ENCODE data around the gene TRAPPC10. TPM values are rescaled to one million over a fixed set of nuclear protein-coding genes. Genes with fewer than 3 reads are reported as not detected.

TRAPPC10 gene
- total and polyA plus RNA-seq, 2 of the 8 experiments (the other 6 are each of a cell fraction or from before 2014, with no cell fraction given) = 18.5 to 29.8 TPM

DNA sequence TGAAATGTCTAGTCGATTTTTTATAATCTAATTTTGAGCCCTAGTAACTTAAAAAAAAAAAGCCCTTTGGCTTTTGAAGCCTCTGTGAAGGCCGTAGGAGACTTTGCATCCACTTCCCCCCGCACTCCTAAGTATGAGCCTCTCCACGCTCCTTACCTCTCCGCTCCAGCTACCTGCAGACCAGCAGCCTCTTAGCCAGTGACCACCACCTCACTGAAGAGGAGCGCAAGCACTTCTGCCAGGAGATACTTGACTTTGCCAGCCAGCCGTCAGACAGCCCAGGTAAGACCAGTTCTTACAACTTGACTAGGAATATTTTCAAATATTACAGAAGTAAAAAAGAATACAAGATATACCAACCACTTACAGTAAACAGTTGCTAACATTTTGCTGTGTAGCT, 67.7 kb downstream of the TRAPPC10 start:
- no peak overlapping the region for H2AK5ac ChIP-seq (ENCODE audit: low read depth, low read length)
- FAIRE-seq (no peak), DNase-seq (ENCODE audit: low read depth in 1 of 2, low spot score in 2 of 2) (no peak)
- no peak overlapping the region for H2BK120ac ChIP-seq (replicated peaks; ENCODE audit: low read depth, low read length)
- no peak overlapping the region for H3K56ac ChIP-seq (replicated peaks; ENCODE audit: insufficient read length, low read depth, low read length)
- no peak overlapping the region for H3K27ac ChIP-seq (ENCODE audit: low read depth, low read length)
- no peak overlapping the region for H4K5ac ChIP-seq (ENCODE audit: insufficient read length, low read depth, low read length)
- ChIA-PET CTCF (ENCODE audit: partially characterized antibody) (interaction anchor here (1.8 kb wide), 1 partner anchor 9 kb away, joined by 6 read pairs; no protein-coding TSS in a partner anchor), POLR2A (ENCODE audit: partially characterized antibody) (no interaction called here)
- H3K79me1 ChIP-seq (ENCODE audit: low read depth, low read length) = peaks cover 6% of the 10 kb centered on the region
- peaks cover 11 to 55% (median 22%) of the 10 kb centered on the region in 4 experiments; a peak in 7 of 8 replicates for H3K36me3 ChIP-seq (ENCODE audit: control insufficient read depth in 2 of 4, insufficient read depth in 4 of 4, low read length in 3 of 4)
- H3K23me2 ChIP-seq (ENCODE audit: low read depth, low read length) = no peaks in the 10 kb centered on the region
- H2BK12ac ChIP-seq (ENCODE audit: low read depth, low read length) = no peak overlapping the region
- no peak overlapping the region for H2BK20ac ChIP-seq (ENCODE audit: low read length)
- H3K79me2 ChIP-seq (ENCODE audit: control insufficient read depth in 1 of 2, insufficient read depth in 2 of 2, low read length in 2 of 2) = no peaks in the 10 kb centered on the region
- no peak overlapping the region for H2AFZ ChIP-seq (ENCODE audit: low read length)
- no peaks in the 10 kb centered on the region for H3K9me3 ChIP-seq (ENCODE audit: insufficient read depth in 2 of 2, low read depth in 1 of 2, low read length in 1 of 2)
- H3K4me3 ChIP-seq (ENCODE audit: extremely low read depth in 1 of 4, insufficient read depth in 2 of 4, low read depth in 3 of 4, low read length in 4 of 4) = no peak overlapping the region
- no peak overlapping the region for H2BK15ac ChIP-seq (ENCODE audit: low read length)
- H3K27me3 ChIP-seq (replicated peaks in 1 of 4; ENCODE audit: control insufficient read depth in 3 of 4, extremely low read depth in 1 of 4, insufficient read depth in 3 of 4, low read length in 3 of 4) = no peaks in the 10 kb centered on the region
- H3K9ac ChIP-seq (replicated peaks in 1 of 4; ENCODE audit: extremely low read depth in 1 of 4, low read depth in 3 of 4, low read length in 3 of 4) = no peak overlapping the region
- peaks cover 0 to 7% of the 10 kb centered on the region in 2 experiments for H4K20me1 ChIP-seq (replicated peaks in 1 of 2; ENCODE audit: control insufficient read depth in 1 of 2, insufficient read depth in 2 of 2, low read length in 2 of 2)
- H3K23ac ChIP-seq (ENCODE audit: insufficient read length) = no peak overlapping the region
- H3K18ac ChIP-seq (ENCODE audit: extremely low read depth, low read length) = no peak overlapping the region
- 87% methylated on average over 7 of the region's 7 CpGs; no CpG with 5 or more reads in 1 of the 2 experiments for WGBS, 2 experiments (ENCODE audit: extremely low coverage in 1 of 2, insufficient coverage in 1 of 2, insufficient read length in 1 of 2, insufficient replicate concordance in 2 of 2, low coverage in 1 of 2, low lambda C conversion rate in 2 of 2, missing lambda C conversion rate in 1 of 2)
- H3K4me1 ChIP-seq (replicated peaks in 1 of 4; ENCODE audit: control insufficient read depth in 3 of 4, insufficient read depth in 4 of 4, low read length in 3 of 4) = peaks cover 0 to 4% (median 0%) of the 10 kb centered on the region in 4 experiments; a peak in 2 of 7 replicates
- no peak overlapping the region for H3K14ac ChIP-seq (ENCODE audit: insufficient read length)
- H3K4ac ChIP-seq (replicated peaks; ENCODE audit: insufficient read length, low read depth, low read length) = no peak overlapping the region
- H4K8ac ChIP-seq (ENCODE audit: extremely low read depth, insufficient read depth, low read length) = no peak overlapping the region
- no peak overlapping the region for H2BK5ac ChIP-seq (ENCODE audit: low read depth, low read length)
- H3K4me2 ChIP-seq (ENCODE audit: insufficient read depth in 1 of 2, low read depth in 2 of 2, low read length in 2 of 2) = no peak overlapping the region
- no peak overlapping the region for H4K91ac ChIP-seq (replicated peaks; ENCODE audit: insufficient read length, low read length)
- TF ChIP-seq ZNF274 (IDR thresholded peaks at IDR 0.05; ENCODE audit: borderline replicate concordance, extremely low read depth, low read length) (no peak), EZH2 (IDR thresholded peaks at IDR 0.05; ENCODE audit: low read depth, low read length, severe bottlenecking) (no peak), CEBPB (IDR thresholded peaks at IDR 0.05; ENCODE audit: low read depth, low read length) (no peak), SP4 (IDR thresholded peaks at IDR 0.05; ENCODE audit: low read length) (no peak), KDM4A (IDR thresholded peaks at IDR 0.05; ENCODE audit: low read depth, low read length, severe bottlenecking) (no peak), TEAD4 (IDR thresholded peaks at IDR 0.05; ENCODE audit: low read depth, low read length) (no peak), EGR1 (IDR thresholded peaks at IDR 0.05; ENCODE audit: borderline replicate concordance, low read depth, low read length) (no peak), YY1 (IDR thresholded peaks at IDR 0.05; ENCODE audit: low read depth, low read length) (no peak), USF2 (IDR thresholded peaks at IDR 0.05; ENCODE audit: low read length) (no peak), JUND (IDR thresholded peaks at IDR 0.05; ENCODE audit: low read length) (no peak), PHF8 (conservative IDR thresholded peaks at IDR 0.05; ENCODE audit: low read depth, low read length) (no peak), BRCA1 (IDR thresholded peaks at IDR 0.05; ENCODE audit: low read depth, low read length) (no peak), SAP30 (IDR thresholded peaks at IDR 0.05; ENCODE audit: insufficient read depth, insufficient replicate concordance, low read length) (no peak)
